ENCODE measurements around the gene SPAG16. TPM values are rescaled to one million over a fixed set of nuclear protein-coding genes. Genes with fewer than 3 reads are reported as not detected.

The SPAG16 gene
- total and polyA plus RNA-seq, 8 donors, result 11.1 to 47.4 (median 42.3) TPM

- H3K27ac ChIP-seq, result no peak overlapping the region
- no peak for TF ChIP-seq CTCF (IDR thresholded peaks at IDR 0.05)
- H3K4me3 ChIP-seq, result no peak overlapping the region
- peak; percentile 84 for ATAC-seq
- H3K36me3 ChIP-seq, result no peaks in the 10 kb centered on the region
- H3K4me1 ChIP-seq, result no peaks in the 10 kb centered on the region
- H3K27me3 ChIP-seq, result no peaks in the 10 kb centered on the region
- peak in 1 of 4 donors; percentile 44 for DNase-seq
- H3K9me3 ChIP-seq, result peaks cover 0 to 3% of the 10 kb centered on the region in 2 donors
- intact Hi-C loops (cut with DNase I), result no loop called here
Measured at GRCh38 chr2:214019229-214019972, 735.1 kb downstream of the SPAG16 start.

DNA sequence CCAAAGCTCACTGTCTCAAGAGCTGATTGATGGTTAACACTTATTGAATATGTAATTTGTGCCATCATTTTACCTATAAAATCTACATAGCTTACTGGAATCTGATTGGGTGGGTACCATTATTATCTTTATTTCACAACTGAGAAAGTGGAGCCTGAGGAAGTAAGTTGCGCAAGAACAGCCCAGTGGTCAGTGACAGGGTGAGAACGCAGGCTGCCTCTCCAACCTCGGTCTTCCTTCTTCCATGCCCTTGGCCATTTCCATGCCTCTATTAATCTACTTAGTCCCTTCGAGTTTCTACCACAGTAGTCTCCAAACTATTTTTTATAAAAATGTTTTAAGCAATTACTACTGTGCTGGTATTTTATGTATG, 735.7 kb downstream of the SPAG16 start:
- Histone ChIP-seq H3K27me3 (no peaks in the 10 kb centered on the region), H3K27ac (no peak overlapping the region), H3K9me3 (peaks cover 0 to 3% of the 10 kb centered on the region in 2 donors), H3K36me3 (no peaks in the 10 kb centered on the region), H3K4me1 (no peaks in the 10 kb centered on the region), H3K4me3 (no peak overlapping the region)
- ATAC-seq (no peak), DNase-seq (no peak)
- intact Hi-C loops (cut with DNase I), result no loop called here
- no peak for TF ChIP-seq CTCF (IDR thresholded peaks at IDR 0.05)

DNA sequence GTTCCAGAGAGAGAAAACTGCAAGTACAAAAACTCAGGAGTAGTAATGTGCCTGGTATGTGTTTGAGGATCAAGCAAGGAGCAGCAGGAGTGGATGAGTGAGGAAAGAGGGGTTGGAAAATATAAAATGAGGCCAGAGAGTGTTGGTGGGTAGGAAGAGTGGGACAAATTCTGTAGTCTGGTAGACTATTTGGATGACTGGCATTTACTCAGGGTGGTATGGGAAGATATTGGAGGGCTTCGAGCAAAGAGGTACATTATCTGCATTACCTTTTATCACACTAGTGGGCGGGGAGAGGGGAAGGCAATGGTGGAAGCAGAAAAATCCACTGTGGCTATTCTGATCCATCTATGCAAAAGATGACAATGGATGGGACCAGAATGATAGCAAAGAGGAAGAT, 744.9 kb downstream of the SPAG16 start:
- ATAC-seq, result no peak
- no peak for TF ChIP-seq CTCF (IDR thresholded peaks at IDR 0.05)
- no peaks in the 10 kb centered on the region for H3K36me3 ChIP-seq
- H3K9me3 ChIP-seq, result peaks cover 0 to 2% of the 10 kb centered on the region in 2 donors
- no peak for DNase-seq
- H3K27me3 ChIP-seq, result no peaks in the 10 kb centered on the region
- intact Hi-C loops (cut with DNase I), result no loop called here
- no peak overlapping the region for H3K4me3 ChIP-seq
- H3K4me1 ChIP-seq, result no peaks in the 10 kb centered on the region
- no peak overlapping the region for H3K27ac ChIP-seq

GRCh38 chr2:214031566-214031965, 747.3 kb downstream of the SPAG16 start:
- no peaks in the 10 kb centered on the region for H3K27me3 ChIP-seq
- intact Hi-C loops (cut with DNase I), result no loop called here
- no peak overlapping the region for H3K27ac ChIP-seq
- no peak overlapping the region for H3K4me3 ChIP-seq
- no peaks in the 10 kb centered on the region for H3K4me1 ChIP-seq
- no peak for TF ChIP-seq CTCF (IDR thresholded peaks at IDR 0.05)
- no peaks in the 10 kb centered on the region for H3K36me3 ChIP-seq
- H3K9me3 ChIP-seq, result peaks cover 0 to 7% of the 10 kb centered on the region in 2 donors
- DNase-seq (no peak), ATAC-seq (no peak)

- Histone ChIP-seq H3K36me3 (no peaks in the 10 kb centered on the region), H3K27ac (no peak overlapping the region), H3K9me3 (peaks cover 0 to 7% of the 10 kb centered on the region in 2 donors), H3K27me3 (no peaks in the 10 kb centered on the region), H3K4me3 (no peak overlapping the region), H3K4me1 (no peaks in the 10 kb centered on the region)
- ATAC-seq (no peak), DNase-seq (peak in 1 of 4 donors; percentile 30)
- TF ChIP-seq CTCF (IDR thresholded peaks at IDR 0.05), result no peak
- intact Hi-C loops (cut with DNase I), result no loop called here
Measured at GRCh38 chr2:214034417-214034816, 750.2 kb downstream of the SPAG16 start.
